Stomach (tissue), 4 donors: ENCODE results near the gene POMT2.

Source experiments
- CTCF ChIP-seq, 7 experiments: fragments of 450-650 bp in 4 of 7; fragments of 200-600 bp in 3 of 7; sonication (generic) in 3 of 7; IDR thresholded peaks; one replicate each; pipeline ENCODE4 v1.5.1; 2016 to 2019; ENCODE audit warnings: antibody characterized with exemption in 7 of 7, control low read depth in 2 of 7, mild to moderate bottlenecking in 1 of 7
- POLR2A ChIP-seq, 4 donors: fragments of 450-650 bp; IDR thresholded peaks; one replicate each; pipeline ENCODE4 v1.6.1; 2016; ENCODE audit warnings: antibody characterized with exemption in 4 of 4, control low read depth in 2 of 4, mild to moderate bottlenecking in 1 of 4, moderate library complexity in 1 of 4

- TF ChIP-seq CTCF (IDR thresholded peaks at IDR 0.05) = no peak
- no peak for TF ChIP-seq POLR2A (IDR thresholded peaks at IDR 0.05)
Observed at GRCh38 chr14:77236814-77237213, 83.9 kb downstream of the POMT2 start.
